Measurements from ENCODE around the gene RDH12. TPM values are rescaled to one million over a fixed set of nuclear protein-coding genes. Genes with fewer than 3 reads are reported as not detected.
A peak's percentile ranks its signal among the peaks of the same experiment; 100 is the strongest.

The RDH12 gene
- total RNA-seq, 3 donors from 2014 or later, result not detected

GRCh38 chr14:67735336-67736147 lies 33.9 kb downstream of the RDH12 start:
- no peak for DNase-seq (ENCODE audit: low spot score in 2 of 2)
- intact Hi-C loops (cut with DNase I; ENCODE audit: low total_unique reads), result no loop called here
- H3K4me3 ChIP-seq, result no peak overlapping the region

GRCh38 chr14:67736771-67737170 lies 35.1 kb downstream of the RDH12 start:
- TF ChIP-seq POLR2A (IDR thresholded peaks at IDR 0.05) (no peak), POLR2AphosphoS5 (IDR thresholded peaks at IDR 0.05) (no peak)
- TF ChIP-seq, protein P1, sequence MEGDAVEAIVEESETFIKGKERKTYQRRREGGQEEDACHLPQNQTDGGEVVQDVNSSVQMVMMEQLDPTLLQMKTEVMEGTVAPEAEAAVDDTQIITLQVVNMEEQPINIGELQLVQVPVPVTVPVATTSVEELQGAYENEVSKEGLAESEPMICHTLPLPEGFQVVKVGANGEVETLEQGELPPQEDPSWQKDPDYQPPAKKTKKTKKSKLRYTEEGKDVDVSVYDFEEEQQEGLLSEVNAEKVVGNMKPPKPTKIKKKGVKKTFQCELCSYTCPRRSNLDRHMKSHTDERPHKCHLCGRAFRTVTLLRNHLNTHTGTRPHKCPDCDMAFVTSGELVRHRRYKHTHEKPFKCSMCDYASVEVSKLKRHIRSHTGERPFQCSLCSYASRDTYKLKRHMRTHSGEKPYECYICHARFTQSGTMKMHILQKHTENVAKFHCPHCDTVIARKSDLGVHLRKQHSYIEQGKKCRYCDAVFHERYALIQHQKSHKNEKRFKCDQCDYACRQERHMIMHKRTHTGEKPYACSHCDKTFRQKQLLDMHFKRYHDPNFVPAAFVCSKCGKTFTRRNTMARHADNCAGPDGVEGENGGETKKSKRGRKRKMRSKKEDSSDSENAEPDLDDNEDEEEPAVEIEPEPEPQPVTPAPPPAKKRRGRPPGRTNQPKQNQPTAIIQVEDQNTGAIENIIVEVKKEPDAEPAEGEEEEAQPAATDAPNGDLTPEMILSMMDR (IDR thresholded peaks at IDR 0.05), result no peak
- DNase-seq (ENCODE audit: low spot score in 2 of 2), result no peak
- H3K36me3 ChIP-seq, result no peaks in the 10 kb centered on the region
- H3K27ac ChIP-seq, result no peak overlapping the region
- no peaks in the 10 kb centered on the region for H3K27me3 ChIP-seq
- H3K4me1 ChIP-seq, result no peaks in the 10 kb centered on the region
- H3K9me3 ChIP-seq, result no peaks in the 10 kb centered on the region
- H3K4me3 ChIP-seq, result no peak overlapping the region
- intact Hi-C loops (cut with DNase I; ENCODE audit: low total_unique reads), result no loop called here

More at GRCh38 chr14:67735336-67736147, 33.9 kb downstream of the RDH12 start:
- H3K27ac ChIP-seq, result no peak overlapping the region
- H3K27me3 ChIP-seq, result no peaks in the 10 kb centered on the region
- no peaks in the 10 kb centered on the region for H3K4me1 ChIP-seq
- no peaks in the 10 kb centered on the region for H3K9me3 ChIP-seq
- H3K36me3 ChIP-seq, result no peaks in the 10 kb centered on the region
- TF ChIP-seq, protein P1 (IDR thresholded peaks at IDR 0.05), result no peak
- TF ChIP-seq POLR2A (IDR thresholded peaks at IDR 0.05) (no peak), POLR2AphosphoS5 (IDR thresholded peaks at IDR 0.05) (no peak)

DNA sequence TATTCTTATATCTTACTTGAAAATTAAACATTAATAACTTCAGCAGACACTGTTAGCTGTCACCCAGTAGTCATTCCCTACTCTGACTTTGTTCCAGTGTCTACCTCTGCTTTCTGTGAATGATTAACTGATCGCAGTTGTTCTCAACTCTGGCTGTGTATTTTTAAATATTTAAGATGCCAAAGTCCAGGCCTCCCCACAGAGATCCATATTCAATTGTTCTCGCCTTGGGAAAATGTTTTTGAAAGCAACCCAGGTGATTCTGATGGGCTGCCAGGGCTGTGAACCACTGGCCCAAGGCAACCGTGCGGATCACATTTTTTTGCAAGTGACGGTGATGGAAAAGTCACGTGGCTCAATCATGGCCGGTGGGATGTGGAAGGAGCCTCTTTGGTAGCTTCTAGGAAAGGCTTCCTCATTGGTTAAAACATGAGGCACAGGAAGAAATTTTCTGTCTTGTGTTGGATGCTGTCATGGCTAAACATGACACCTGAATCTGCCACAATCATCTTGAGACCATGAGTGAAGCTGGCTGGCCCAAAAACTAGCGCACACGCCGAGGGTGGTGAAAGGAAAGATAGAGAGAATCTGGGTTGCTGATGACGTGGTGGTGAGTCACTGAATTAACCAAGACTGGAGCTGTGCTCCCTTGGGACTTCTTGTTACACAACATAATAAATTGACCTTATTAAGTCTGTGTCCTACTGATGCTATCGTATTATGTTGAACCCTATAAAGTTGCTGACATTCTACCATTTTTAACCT lies 37.2 kb downstream of the RDH12 start:
- intact Hi-C loops (cut with DNase I; ENCODE audit: low total_unique reads), result no loop called here
- H3K27ac ChIP-seq, result peak overlapping the region in 1 of 2 donors; percentile 7

GRCh38 chr14:67744046-67744445 lies 42.4 kb downstream of the RDH12 start:
- no peaks in the 10 kb centered on the region for H3K36me3 ChIP-seq
- no peaks in the 10 kb centered on the region for H3K4me1 ChIP-seq
- no peak overlapping the region for H3K27ac ChIP-seq
- TF ChIP-seq POLR2AphosphoS5 (IDR thresholded peaks at IDR 0.05) (no peak), POLR2A (IDR thresholded peaks at IDR 0.05) (no peak)
- TF ChIP-seq, protein P1 (IDR thresholded peaks at IDR 0.05), result no peak
- H3K27me3 ChIP-seq, result no peaks in the 10 kb centered on the region
- H3K9me3 ChIP-seq, result no peaks in the 10 kb centered on the region
- no peak for DNase-seq (ENCODE audit: low spot score in 2 of 2)
- intact Hi-C loops (cut with DNase I; ENCODE audit: low total_unique reads), result no loop called here
- no peak overlapping the region for H3K4me3 ChIP-seq

More for the DNA sequence above, 37.2 kb downstream of the RDH12 start:
- peak in 1 of 2 donors; percentile 40 for DNase-seq (ENCODE audit: low spot score in 2 of 2)
- H3K9me3 ChIP-seq, result no peaks in the 10 kb centered on the region
- H3K27me3 ChIP-seq, result no peaks in the 10 kb centered on the region
- no peak overlapping the region for H3K4me3 ChIP-seq
- TF ChIP-seq, protein P1 (IDR thresholded peaks at IDR 0.05), result no peak
- TF ChIP-seq POLR2AphosphoS5 (IDR thresholded peaks at IDR 0.05), result peak; percentile 16 to 94 (median 69)
- no peak for TF ChIP-seq POLR2A (IDR thresholded peaks at IDR 0.05)
- no peaks in the 10 kb centered on the region for H3K4me1 ChIP-seq
- no peaks in the 10 kb centered on the region for H3K36me3 ChIP-seq

DNA sequence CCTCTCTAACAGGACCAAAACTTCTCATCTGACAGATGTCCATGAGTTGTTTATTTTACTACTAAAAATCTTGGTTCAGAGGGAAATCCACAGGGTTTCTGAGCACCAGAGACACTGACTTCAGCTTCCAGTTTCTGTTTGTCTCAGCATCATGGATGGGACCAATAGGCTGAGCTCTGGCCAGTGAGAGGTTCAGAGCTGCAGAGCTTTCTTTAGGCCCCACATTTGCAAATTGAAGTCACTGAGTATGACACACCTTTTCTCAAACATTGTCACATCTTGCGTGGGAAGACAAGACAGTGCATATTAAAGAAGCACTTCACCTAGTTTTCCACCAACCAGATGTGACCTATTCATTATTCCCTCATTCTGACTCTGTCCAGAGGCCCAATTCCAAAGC lies 45.2 kb downstream of the RDH12 start:
- TF ChIP-seq, protein P1 (IDR thresholded peaks at IDR 0.05), result no peak
- TF ChIP-seq POLR2A (IDR thresholded peaks at IDR 0.05), result no peak
- no peak for TF ChIP-seq POLR2AphosphoS5 (IDR thresholded peaks at IDR 0.05)
- Histone ChIP-seq H3K4me1 (no peaks in the 10 kb centered on the region), H3K27ac (no peak overlapping the region), H3K36me3 (peaks cover 4% of the 10 kb centered on the region), H3K4me3 (no peak overlapping the region), H3K27me3 (no peaks in the 10 kb centered on the region), H3K9me3 (no peaks in the 10 kb centered on the region)
- DNase-seq (ENCODE audit: low spot score in 2 of 2), result no peak
- intact Hi-C loops (cut with DNase I; ENCODE audit: low total_unique reads), result no loop called here

Data from breast epithelium (tissue), 4 donors.